Activated naive CD4-positive, alpha-beta T cell treated with anti-CD3 and anti-CD28 coated beads for 36 hours (primary cell): ENCODE results near the gene NLRP8. TPM values are rescaled to one million over a fixed set of nuclear protein-coding genes. Genes with fewer than 3 reads are reported as not detected.
"Not testable (repeated sequence)": the region's sequence is repeated elsewhere in the genome, so short reads cannot be mapped to it uniquely, and the experiment has no call there.

ENCODE experiments used
- CTCF ChIA-PET: fragments of 350-600 bp; sonication (Branson Sonifier 250); formaldehyde crosslinking; loops from one replicate; lab custom pipeline; 2021; ENCODE audit warnings: antibody characterized with exemption; lab: Charles Lee
- DNase-seq: peaks from one replicate; pipeline ENCODE4 v3.0.0-alpha.2; 2020
- H3K27ac Mint-ChIP-seq: one replicate; pipeline ENCODE4 v1.8.0; 2021; ENCODE audit warnings: mild to moderate bottlenecking, mixed read lengths
- H3K27me3 Mint-ChIP-seq: one replicate; pipeline ENCODE4 v1.8.0; 2021; ENCODE audit warnings: low read depth, mixed read lengths
- H3K36me3 Mint-ChIP-seq: one replicate; pipeline ENCODE4 v1.8.0; 2021; ENCODE audit warnings: low read depth, mixed read lengths
- H3K4me1 Mint-ChIP-seq: one replicate; pipeline ENCODE4 v1.8.0; 2021; ENCODE audit warnings: low read depth, mixed read lengths
- H3K4me3 Mint-ChIP-seq: one replicate; pipeline ENCODE4 v1.8.0; 2021; ENCODE audit warnings: mild to moderate bottlenecking, moderate library complexity, mixed read lengths
- H3K9me3 Mint-ChIP-seq: one replicate; pipeline ENCODE4 v1.8.0; 2021; ENCODE audit warnings: mixed read lengths
- intact Hi-C: fragments of 100-400 bp; cut with micrococcal nuclease; formaldehyde crosslinking; loops from one replicate; pipeline ENCODE4 v1.15.1; 2023
- total RNA-seq, 2 experiments: library from RNA; stranded (reverse); gene quantifications; one replicate each; pipeline ENCODE4 v1.2.3, GENCODE V29; 2021

NLRP8 gene
- not detected for total RNA-seq

GRCh38 chr19:55947532-55947931, at the start of gene NLRP8:
TSS of gene NLRP8 (plus strand) at chr19:55947832.
- CTCF ChIA-PET = no interaction called here
- H3K36me3 Mint-ChIP-seq = no peaks in the 10 kb centered on the region
- H3K4me1 Mint-ChIP-seq = no peaks in the 10 kb centered on the region
- peaks cover 15% of the 10 kb centered on the region for H3K9me3 Mint-ChIP-seq
- no peak within 1 kb of the TSS for H3K4me3 Mint-ChIP-seq
- DNase-seq = no peak
- intact Hi-C loops = no loop called here
- no peak within 1 kb of the TSS for H3K27ac Mint-ChIP-seq
- no peaks in the 10 kb centered on the region for H3K27me3 Mint-ChIP-seq

- Mint-ChIP-seq H3K27ac (no peak overlapping the region), H3K4me1 (no peaks in the 10 kb centered on the region), H3K4me3 (no peak overlapping the region), H3K27me3 (no peaks in the 10 kb centered on the region), H3K36me3 (peaks cover 2% of the 10 kb centered on the region), H3K9me3 (peaks cover 6% of the 10 kb centered on the region)
- intact Hi-C loops = no loop called here
- CTCF ChIA-PET = no interaction called here
- no peak for DNase-seq
Observed at GRCh38 chr19:55898911-55899310, 48.7 kb upstream of the NLRP8 start.

GRCh38 chr19:55901369-55902079, 46.1 kb upstream of the NLRP8 start:
- intact Hi-C loops = no loop called here
- DNase-seq = no peak
- Mint-ChIP-seq H3K27ac (no peak overlapping the region), H3K9me3 (peaks cover 9% of the 10 kb centered on the region), H3K4me3 (no peak overlapping the region), H3K27me3 (no peaks in the 10 kb centered on the region), H3K36me3 (peaks cover 2% of the 10 kb centered on the region), H3K4me1 (no peaks in the 10 kb centered on the region)
- CTCF ChIA-PET = no interaction called here

- H3K27ac Mint-ChIP-seq = no peak overlapping the region
- CTCF ChIA-PET = no interaction called here
- no peak overlapping the region for H3K4me3 Mint-ChIP-seq
- no peak for DNase-seq
- peaks cover 5% of the 10 kb centered on the region for H3K9me3 Mint-ChIP-seq
- H3K27me3 Mint-ChIP-seq = no peaks in the 10 kb centered on the region
- H3K36me3 Mint-ChIP-seq = peaks cover 2% of the 10 kb centered on the region
- no peaks in the 10 kb centered on the region for H3K4me1 Mint-ChIP-seq
- intact Hi-C loops = no loop called here
Observed at GRCh38 chr19:55902080-55902751, 45.4 kb upstream of the NLRP8 start.

- H3K4me3 Mint-ChIP-seq = no peak overlapping the region
- CTCF ChIA-PET = no interaction called here
Observed at GRCh38 chr19:55907286-55907685, 40.3 kb upstream of the NLRP8 start.

GRCh38 chr19:55907746-55908145, 39.9 kb upstream of the NLRP8 start:
- intact Hi-C loops = no loop called here
- Mint-ChIP-seq H3K27me3 (peaks cover 8% of the 10 kb centered on the region), H3K4me1 (no peaks in the 10 kb centered on the region), H3K4me3 (no peak overlapping the region), H3K27ac (no peak overlapping the region), H3K9me3 (peaks cover 8% of the 10 kb centered on the region), H3K36me3 (no peaks in the 10 kb centered on the region)
- CTCF ChIA-PET = no interaction called here
- DNase-seq = no peak

More at GRCh38 chr19:55907286-55907685, 40.3 kb upstream of the NLRP8 start:
- no peak overlapping the region for H3K27ac Mint-ChIP-seq
- H3K27me3 Mint-ChIP-seq = peaks cover 8% of the 10 kb centered on the region
- H3K36me3 Mint-ChIP-seq = no peaks in the 10 kb centered on the region
- intact Hi-C loops = no loop called here
- DNase-seq = no peak
- no peaks in the 10 kb centered on the region for H3K4me1 Mint-ChIP-seq
- peaks cover 8% of the 10 kb centered on the region for H3K9me3 Mint-ChIP-seq

GRCh38 chr19:55909801-55910200, 37.8 kb upstream of the NLRP8 start:
- Mint-ChIP-seq H3K27ac (no peak overlapping the region), H3K27me3 (peaks cover 8% of the 10 kb centered on the region), H3K9me3 (peaks cover 10% of the 10 kb centered on the region), H3K36me3 (no peaks in the 10 kb centered on the region), H3K4me3 (no peak overlapping the region), H3K4me1 (no peaks in the 10 kb centered on the region)
- no peak for DNase-seq
- CTCF ChIA-PET = no interaction called here
- intact Hi-C loops = no loop called here

- Mint-ChIP-seq H3K9me3 (peaks cover 21% of the 10 kb centered on the region), H3K27me3 (peaks cover 8% of the 10 kb centered on the region), H3K4me3 (no peak overlapping the region), H3K4me1 (no peaks in the 10 kb centered on the region), H3K27ac (no peak overlapping the region), H3K36me3 (no peaks in the 10 kb centered on the region)
- intact Hi-C loops = no loop called here
- CTCF ChIA-PET = no interaction called here
- no peak for DNase-seq
Observed at GRCh38 chr19:55912916-55913315, 34.7 kb upstream of the NLRP8 start.

GRCh38 chr19:55913643-55914268, 33.9 kb upstream of the NLRP8 start:
- peaks cover 8% of the 10 kb centered on the region for H3K27me3 Mint-ChIP-seq
- H3K9me3 Mint-ChIP-seq = peaks cover 24% of the 10 kb centered on the region
- CTCF ChIA-PET = no interaction called here
- no peaks in the 10 kb centered on the region for H3K4me1 Mint-ChIP-seq
- no peak overlapping the region for H3K27ac Mint-ChIP-seq
- no peak overlapping the region for H3K4me3 Mint-ChIP-seq
- intact Hi-C loops = no loop called here
- H3K36me3 Mint-ChIP-seq = no peaks in the 10 kb centered on the region
- no peak for DNase-seq

GRCh38 chr19:55923556-55923955, 24.1 kb upstream of the NLRP8 start:
- Mint-ChIP-seq H3K27ac (no peak overlapping the region), H3K4me1 (no peaks in the 10 kb centered on the region), H3K36me3 (peaks cover 2% of the 10 kb centered on the region), H3K27me3 (peaks cover 2% of the 10 kb centered on the region), H3K9me3 (peaks cover 31% of the 10 kb centered on the region), H3K4me3 (no peak overlapping the region)
- DNase-seq = no peak
- intact Hi-C loops = no loop called here
- CTCF ChIA-PET = no interaction called here

GRCh38 chr19:55927991-55928390, 19.6 kb upstream of the NLRP8 start:
- H3K27ac Mint-ChIP-seq = no peak overlapping the region
- H3K4me1 Mint-ChIP-seq = no peaks in the 10 kb centered on the region
- CTCF ChIA-PET = no interaction called here
- peaks cover 15% of the 10 kb centered on the region for H3K9me3 Mint-ChIP-seq
- H3K27me3 Mint-ChIP-seq = peaks cover 5% of the 10 kb centered on the region
- intact Hi-C loops = no loop called here
- no peak for DNase-seq
- H3K4me3 Mint-ChIP-seq = no peak overlapping the region
- peaks cover 2% of the 10 kb centered on the region for H3K36me3 Mint-ChIP-seq

GRCh38 chr19:55929258-55929657, 18.4 kb upstream of the NLRP8 start:
- H3K27ac Mint-ChIP-seq, H3K27me3 Mint-ChIP-seq, CTCF ChIA-PET, H3K36me3 Mint-ChIP-seq, H3K4me3 Mint-ChIP-seq, DNase-seq, H3K4me1 Mint-ChIP-seq, intact Hi-C loops: not testable (repeated sequence)
- H3K9me3 Mint-ChIP-seq = peaks cover 11% of the 10 kb centered on the region
